Ovary (tissue), 9 donors: ENCODE measurements around the gene RGS9. TPM values are rescaled to one million over a fixed set of nuclear protein-coding genes. Genes with fewer than 3 reads are reported as not detected.

ENCODE experiments used
- DNase-seq, 5 donors: peaks; one replicate each; pipeline ENCODE4 v3.0.0-alpha.2; 2019 to 2020
- H3K27ac ChIP-seq, 2 donors: fragments of 200-600 bp; one replicate each; pipeline versions ENCODE4 v1.5.1 to v1.8.0; 2019 to 2022
- H3K27me3 ChIP-seq: fragments of 200-600 bp; one replicate; pipeline ENCODE4 v1.8.0; 2022
- H3K36me3 ChIP-seq: fragments of 200-600 bp; sonication (generic); one replicate; pipeline ENCODE4 v1.5.1; 2019
- H3K4me1 ChIP-seq: one replicate; pipeline ENCODE4 v1.8.1; 2013; ENCODE audit warnings: mild to moderate bottlenecking, moderate library complexity; ENCODE audit not compliant: insufficient read depth
- H3K4me3 ChIP-seq: fragments of 200-600 bp; sonication (generic); one replicate; pipeline ENCODE4 v1.5.1; 2017
- H3K9me3 ChIP-seq, 2 donors: fragments of 200-600 bp in 1 of 2; sonication (generic) in 1 of 2; one replicate each; pipeline versions ENCODE4 v1.5.1 to v1.8.1; 2013 to 2019; ENCODE audit warnings: mild to moderate bottlenecking in 1 of 2, moderate library complexity in 1 of 2
- EP300 ChIP-seq: sonication (generic); formaldehyde crosslinking; IDR thresholded peaks from one replicate; pipeline ENCODE4 v1.6.1; 2017; ENCODE audit warnings: antibody characterized with exemption
- POLR2A ChIP-seq: fragments of 450-650 bp; IDR thresholded peaks from one replicate; pipeline ENCODE4 v1.6.1; 2017; ENCODE audit warnings: antibody characterized with exemption, mild to moderate bottlenecking, moderate library complexity
- WGBS, 3 donors: extraction: QIAGEN DNeasy Blood & Tissue Kit in 1 of 3; methylation state at CpG; one replicate each; pipeline versions ENCODE4 v1.1.5 to v1.1.7; 2013 to 2017; 5-methylcytosine and 5-hydroxymethylcytosine counted together
- intact Hi-C, 4 donors: fragments of 100-400 bp; cut with DNase I; formaldehyde crosslinking; loops; one replicate each; pipeline versions ENCODE4 v1.11.0 to v1.15.1; 2022 to 2023
- polyA plus RNA-seq, 2 donors: library from polyadenylated mRNA; stranded (reverse); fragments of 200-250 nt in 1 of 2; fragments of 350-450 nt in 1 of 2; fragmentation: Illumina TruSeq in 1 of 2; extraction: RNeasy Lipid Tissue Mini Kit (QIAGEN cat#74804) in 1 of 2; gene quantifications; one replicate each; pipeline ENCODE4 v1.2.3, GENCODE V29; 2013 to 2014
- total RNA-seq, 7 donors: library from RNA; depleted of rRNA in 2 of 7; stranded (reverse); fragments of >200 nt in 2 of 7; fragmentation: NEBNext Ultra II Directional in 3 of 7; extraction: Animal tissue kit (Norgen Biotek cat#: 25700) in 3 of 7; gene quantifications; one replicate each; pipeline versions ENCODE4 v1.1.0 to v1.2.4, GENCODE V29; 2016 to 2023
- TF ChIP-seq, protein P1 (sequence below), 3 donors: fragments of 450-650 bp in 2 of 3; fragments of 200-600 bp in 1 of 3; IDR thresholded peaks; one replicate each; pipeline versions ENCODE4 v1.5.1 to v1.8.0; 2016 to 2022; ENCODE audit warnings: antibody characterized with exemption in 3 of 3, mild to moderate bottlenecking in 1 of 3
- donor health status: DM: no; HTN: no; CAD: no; lungs with moderate emphysema.
- donor health status: DM: no; HTN: no; CAD: no.
- donor health status: Bipolar disorder and iron deficiency.
- donor health status: DM: yes; HTN: yes; CAD: no.
- donor health status: DM: no; HTN: no; CAD: no.
- donor health status: DM: yes; HTN: yes; CAD: no.

Gene RGS9
- total and polyA plus RNA-seq, 9 donors, result 5.3 to 15.7 (median 9.1) TPM

DNA sequence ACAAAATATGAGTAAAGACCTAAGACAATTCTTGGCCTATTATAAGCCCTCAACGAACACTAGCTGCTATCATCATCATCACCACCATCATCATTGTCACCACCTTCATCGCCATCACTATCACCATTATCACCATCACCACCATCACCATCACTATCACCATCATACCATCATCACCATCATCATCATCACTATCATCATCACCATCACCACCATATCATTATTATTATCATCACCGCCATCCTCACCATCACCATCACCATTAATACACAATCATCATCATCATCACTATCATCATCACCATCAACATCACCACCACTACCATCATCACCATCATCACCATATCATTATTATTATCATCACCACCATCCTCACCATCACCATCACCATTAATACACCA lies 82.5 kb downstream of the RGS9 start:
- intact Hi-C loops, result loop anchor here in 1 of 4 donors (5.0 kb wide), 1 partner anchor 943 kb away; no protein-coding TSS in a partner anchor
- WGBS, 3 donors, result 97 to 99% (median 97%) methylated on average over 3 of the region's 3 CpGs
- H3K27me3 ChIP-seq, result no peaks in the 10 kb centered on the region
- H3K36me3 ChIP-seq, result no peaks in the 10 kb centered on the region
- H3K27ac ChIP-seq, result no peak overlapping the region
- TF ChIP-seq EP300 (no peak), POLR2A (no peak)
- TF ChIP-seq, protein P1, sequence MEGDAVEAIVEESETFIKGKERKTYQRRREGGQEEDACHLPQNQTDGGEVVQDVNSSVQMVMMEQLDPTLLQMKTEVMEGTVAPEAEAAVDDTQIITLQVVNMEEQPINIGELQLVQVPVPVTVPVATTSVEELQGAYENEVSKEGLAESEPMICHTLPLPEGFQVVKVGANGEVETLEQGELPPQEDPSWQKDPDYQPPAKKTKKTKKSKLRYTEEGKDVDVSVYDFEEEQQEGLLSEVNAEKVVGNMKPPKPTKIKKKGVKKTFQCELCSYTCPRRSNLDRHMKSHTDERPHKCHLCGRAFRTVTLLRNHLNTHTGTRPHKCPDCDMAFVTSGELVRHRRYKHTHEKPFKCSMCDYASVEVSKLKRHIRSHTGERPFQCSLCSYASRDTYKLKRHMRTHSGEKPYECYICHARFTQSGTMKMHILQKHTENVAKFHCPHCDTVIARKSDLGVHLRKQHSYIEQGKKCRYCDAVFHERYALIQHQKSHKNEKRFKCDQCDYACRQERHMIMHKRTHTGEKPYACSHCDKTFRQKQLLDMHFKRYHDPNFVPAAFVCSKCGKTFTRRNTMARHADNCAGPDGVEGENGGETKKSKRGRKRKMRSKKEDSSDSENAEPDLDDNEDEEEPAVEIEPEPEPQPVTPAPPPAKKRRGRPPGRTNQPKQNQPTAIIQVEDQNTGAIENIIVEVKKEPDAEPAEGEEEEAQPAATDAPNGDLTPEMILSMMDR (IDR thresholded peaks at IDR 0.05), result no peak
- no peaks in the 10 kb centered on the region for H3K4me1 ChIP-seq
- no peaks in the 10 kb centered on the region for H3K9me3 ChIP-seq
- DNase-seq, result no peak
- no peak overlapping the region for H3K4me3 ChIP-seq

DNA sequence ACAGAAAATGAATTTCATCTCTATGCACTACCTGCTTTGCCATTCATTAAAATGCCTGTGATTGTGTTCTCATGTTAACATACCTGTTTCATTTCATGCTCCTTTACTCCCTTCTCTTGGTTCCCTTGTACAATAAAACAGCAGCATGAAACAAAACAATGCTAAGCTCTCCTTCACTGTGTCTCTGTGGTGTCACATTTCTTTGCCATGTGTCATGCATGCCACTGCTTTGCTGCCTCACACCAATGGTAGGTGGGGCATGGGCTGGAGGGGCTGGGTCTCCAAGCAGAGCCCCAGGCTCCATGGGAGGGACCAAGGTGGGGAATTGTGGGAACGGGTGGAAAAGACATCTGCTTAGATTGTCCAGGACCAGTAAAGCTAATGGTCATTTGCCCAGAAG lies 83.6 kb downstream of the RGS9 start:
- Histone ChIP-seq H3K4me1 (no peaks in the 10 kb centered on the region), H3K4me3 (no peak overlapping the region), H3K27me3 (no peaks in the 10 kb centered on the region), H3K36me3 (no peaks in the 10 kb centered on the region), H3K27ac (no peak overlapping the region), H3K9me3 (no peaks in the 10 kb centered on the region)
- DNase-seq, result no peak
- intact Hi-C loops, result loop anchor here in 1 of 4 donors (5.0 kb wide), 1 partner anchor 942 kb away; no protein-coding TSS in a partner anchor
- 66 to 88% (median 85%) methylated on average over 1 of the region's 1 CpG for WGBS, 3 donors
- TF ChIP-seq EP300 (no peak), POLR2A (no peak)
- TF ChIP-seq, protein P1 (IDR thresholded peaks at IDR 0.05), result no peak

GRCh38 chr17:65222214-65222738 lies 85.1 kb downstream of the RGS9 start:
- Histone ChIP-seq H3K36me3 (no peaks in the 10 kb centered on the region), H3K4me3 (no peak overlapping the region), H3K27ac (no peak overlapping the region), H3K27me3 (no peaks in the 10 kb centered on the region), H3K9me3 (no peaks in the 10 kb centered on the region), H3K4me1 (no peaks in the 10 kb centered on the region)
- TF ChIP-seq, protein P1 (IDR thresholded peaks at IDR 0.05), result no peak
- TF ChIP-seq POLR2A (no peak), EP300 (no peak)
- DNase-seq, result no peak
- WGBS, 3 donors, result 50 to 64% (median 53%) methylated on average over 3 of the region's 3 CpGs
- intact Hi-C loops, result loop anchor here in 1 of 4 donors (5.0 kb wide), 1 partner anchor 940 kb away; no protein-coding TSS in a partner anchor

DNA sequence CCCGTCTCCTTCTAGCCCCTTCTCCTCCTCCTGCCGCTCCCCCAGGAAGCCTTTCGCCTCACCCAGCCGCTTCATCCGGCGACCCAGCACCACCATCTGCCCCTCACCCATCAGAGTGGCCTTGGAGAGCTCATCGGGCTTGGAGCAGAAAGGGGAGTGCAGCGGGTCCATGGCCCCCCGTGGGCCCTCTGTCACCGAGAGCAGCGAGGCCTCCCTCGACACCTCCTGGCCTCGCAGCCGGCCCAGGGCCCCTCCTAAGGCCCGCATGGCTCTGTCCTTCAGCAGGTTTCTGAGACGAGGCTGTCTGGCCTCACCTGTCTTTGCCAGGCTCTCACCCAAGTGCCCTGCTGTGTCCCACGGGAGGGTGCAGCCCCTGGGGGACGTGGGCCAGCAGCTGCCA lies 87.9 kb downstream of the RGS9 start:
- Histone ChIP-seq H3K4me3 (no peak overlapping the region), H3K27me3 (no peaks in the 10 kb centered on the region), H3K9me3 (no peaks in the 10 kb centered on the region), H3K4me1 (no peaks in the 10 kb centered on the region), H3K27ac (no peak overlapping the region), H3K36me3 (no peaks in the 10 kb centered on the region)
- TF ChIP-seq POLR2A (no peak), EP300 (no peak)
- TF ChIP-seq, protein P1 (IDR thresholded peaks at IDR 0.05), result no peak
- intact Hi-C loops, result no loop called here
- 84 to 89% (median 88%) methylated on average over 18 of the region's 18 CpGs for WGBS, 3 donors
- no peak for DNase-seq
